Uterus (tissue), 4 donors: ENCODE results near the gene CNTN6. TPM values are rescaled to one million over a fixed set of nuclear protein-coding genes. Genes with fewer than 3 reads are reported as not detected.

Experiments used
- DNase-seq, 2 donors: peaks; one replicate each; pipeline ENCODE4 v3.0.0-alpha.2; 2019 to 2020
- H3K27ac ChIP-seq, 2 donors: fragments of 200-600 bp; sonication (generic); 1 replicate in 1 of 2; 2 replicates in 1 of 2; pipeline ENCODE4 v1.5.1; 2016 to 2018
- H3K27me3 ChIP-seq, 2 donors: fragments of 200-600 bp; sonication (generic); one replicate each; pipeline ENCODE4 v1.5.1; 2018 to 2019; ENCODE audit warnings: control low read depth in 1 of 2
- H3K36me3 ChIP-seq, 2 donors: fragments of 200-600 bp; sonication (generic); one replicate each; pipeline ENCODE4 v1.5.1; 2019; ENCODE audit warnings: control low read depth in 1 of 2
- H3K4me1 ChIP-seq, 2 donors: fragments of 200-600 bp; sonication (generic); one replicate each; pipeline ENCODE4 v1.5.1; 2018 to 2019; ENCODE audit warnings: control low read depth in 1 of 2
- H3K4me3 ChIP-seq, 2 donors: fragments of 200-600 bp; sonication (generic); 1 replicate in 1 of 2; 2 replicates in 1 of 2; pipeline ENCODE4 v1.5.1; 2018 to 2019; ENCODE audit warnings: mild to moderate bottlenecking in 1 of 2
- H3K9me3 ChIP-seq, 2 donors: fragments of 200-600 bp; sonication (generic); one replicate each; pipeline ENCODE4 v1.5.1; 2019; ENCODE audit warnings: control low read depth in 1 of 2
- POLR2A ChIP-seq, 2 donors: fragments of 450-650 bp; IDR thresholded peaks; one replicate each; pipeline ENCODE4 v1.6.1; 2016; ENCODE audit warnings: antibody characterized with exemption in 2 of 2, mild to moderate bottlenecking in 1 of 2, moderate library complexity in 1 of 2
- intact Hi-C: fragments of 100-400 bp; cut with DNase I; formaldehyde crosslinking; loops from one replicate; pipeline ENCODE4 v1.15.1; 2023; ENCODE audit warnings: low total_unique reads
- total RNA-seq, 4 donors: library from RNA; depleted of rRNA in 3 of 4; stranded (reverse); fragments of >200 nt in 3 of 4; gene quantifications; one replicate each; pipeline versions ENCODE4 v1.1.0 to v1.2.4, GENCODE V29; 2014 to 2023
- TF ChIP-seq, protein P1 (sequence below), 4 experiments: fragments of 200-600 bp in 2 of 4; fragments of 450-650 bp in 2 of 4; sonication (generic) in 2 of 4; IDR thresholded peaks; one replicate each; pipeline ENCODE4 v1.5.1; 2016 to 2019; ENCODE audit warnings: antibody characterized with exemption in 4 of 4, mild to moderate bottlenecking in 2 of 4, moderate library complexity in 1 of 4
- donor health status: DM: yes; HTN: yes; CAD: no.

CNTN6 gene
- total RNA-seq, result 1 to 10 TPM in 1 of 4 donors, under 1 TPM in 1, not detected in 2; 0.21 to 2.7 TPM

- H3K9me3 ChIP-seq, result no peaks in the 10 kb centered on the region
- no peak for DNase-seq
- no peaks in the 10 kb centered on the region for H3K4me1 ChIP-seq
- TF ChIP-seq, protein P1, sequence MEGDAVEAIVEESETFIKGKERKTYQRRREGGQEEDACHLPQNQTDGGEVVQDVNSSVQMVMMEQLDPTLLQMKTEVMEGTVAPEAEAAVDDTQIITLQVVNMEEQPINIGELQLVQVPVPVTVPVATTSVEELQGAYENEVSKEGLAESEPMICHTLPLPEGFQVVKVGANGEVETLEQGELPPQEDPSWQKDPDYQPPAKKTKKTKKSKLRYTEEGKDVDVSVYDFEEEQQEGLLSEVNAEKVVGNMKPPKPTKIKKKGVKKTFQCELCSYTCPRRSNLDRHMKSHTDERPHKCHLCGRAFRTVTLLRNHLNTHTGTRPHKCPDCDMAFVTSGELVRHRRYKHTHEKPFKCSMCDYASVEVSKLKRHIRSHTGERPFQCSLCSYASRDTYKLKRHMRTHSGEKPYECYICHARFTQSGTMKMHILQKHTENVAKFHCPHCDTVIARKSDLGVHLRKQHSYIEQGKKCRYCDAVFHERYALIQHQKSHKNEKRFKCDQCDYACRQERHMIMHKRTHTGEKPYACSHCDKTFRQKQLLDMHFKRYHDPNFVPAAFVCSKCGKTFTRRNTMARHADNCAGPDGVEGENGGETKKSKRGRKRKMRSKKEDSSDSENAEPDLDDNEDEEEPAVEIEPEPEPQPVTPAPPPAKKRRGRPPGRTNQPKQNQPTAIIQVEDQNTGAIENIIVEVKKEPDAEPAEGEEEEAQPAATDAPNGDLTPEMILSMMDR (IDR thresholded peaks at IDR 0.05), result no peak
- TF ChIP-seq POLR2A (IDR thresholded peaks at IDR 0.05), result no peak
- no peak within 1 kb of the TSS for H3K27ac ChIP-seq
- H3K27me3 ChIP-seq, result no peaks in the 10 kb centered on the region
- H3K4me3 ChIP-seq, result no peak within 1 kb of the TSS
- intact Hi-C loops, result no loop called here
- H3K36me3 ChIP-seq, result no peaks in the 10 kb centered on the region
Observed at GRCh38 chr3:1092771-1093170, at the start of gene CNTN6. Gene CNTN6 (plus strand): TSS chr3:1093024. CDS start chr3:1148009, 54,985 bp downstream.

DNA sequence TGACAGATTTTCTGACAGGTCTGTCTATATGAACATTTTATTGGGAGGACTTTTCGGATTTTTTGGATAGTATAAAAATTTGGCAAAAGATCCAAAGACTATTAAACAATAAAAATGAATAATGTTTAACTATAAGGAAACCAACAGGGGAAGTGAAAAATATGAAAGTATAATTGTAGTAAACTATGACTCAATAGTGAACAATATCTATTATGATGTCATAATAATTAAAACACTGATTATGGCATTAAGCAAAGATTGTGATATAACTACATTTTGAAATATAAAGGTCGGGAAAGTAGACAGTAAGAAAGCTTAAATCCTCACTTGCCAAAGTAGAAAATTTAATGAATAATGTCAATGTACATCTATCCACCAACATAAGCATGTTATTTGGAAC is 44.3 kb upstream of the CNTN6 start:
- intact Hi-C loops, result no loop called here
- no peaks in the 10 kb centered on the region for H3K4me1 ChIP-seq
- H3K4me3 ChIP-seq, result no peak overlapping the region
- no peak for DNase-seq
- H3K9me3 ChIP-seq, result peaks cover 0 to 6% of the 10 kb centered on the region in 2 donors
- TF ChIP-seq, protein P1 (IDR thresholded peaks at IDR 0.05), result no peak
- TF ChIP-seq POLR2A (IDR thresholded peaks at IDR 0.05), result no peak
- no peak overlapping the region for H3K27ac ChIP-seq
- H3K36me3 ChIP-seq, result no peaks in the 10 kb centered on the region
- no peaks in the 10 kb centered on the region for H3K27me3 ChIP-seq

DNA sequence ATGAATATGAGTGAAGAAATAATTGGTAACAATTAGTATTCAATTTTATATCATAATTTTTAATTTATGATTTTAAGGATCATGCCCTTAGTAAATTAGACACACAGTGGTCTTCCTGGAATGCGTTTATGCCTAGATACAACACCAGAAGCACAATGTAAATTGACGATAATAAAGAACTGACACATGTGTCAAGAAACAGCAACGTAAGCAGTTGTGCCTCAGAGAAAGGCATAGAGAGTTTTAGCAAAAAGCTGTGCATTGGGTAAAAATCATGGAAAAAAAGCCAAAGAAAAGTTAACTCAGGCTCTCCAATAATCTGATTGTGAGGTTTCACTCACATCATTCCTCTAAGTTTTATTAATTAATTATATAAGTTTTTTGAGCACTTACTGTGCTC is 37.0 kb upstream of the CNTN6 start:
- Histone ChIP-seq H3K4me1 (no peaks in the 10 kb centered on the region), H3K27me3 (no peaks in the 10 kb centered on the region), H3K9me3 (no peaks in the 10 kb centered on the region), H3K4me3 (no peak overlapping the region), H3K36me3 (no peaks in the 10 kb centered on the region), H3K27ac (no peak overlapping the region)
- no peak for TF ChIP-seq POLR2A (IDR thresholded peaks at IDR 0.05)
- TF ChIP-seq, protein P1 (IDR thresholded peaks at IDR 0.05), result no peak
- intact Hi-C loops, result no loop called here
- no peak for DNase-seq

DNA sequence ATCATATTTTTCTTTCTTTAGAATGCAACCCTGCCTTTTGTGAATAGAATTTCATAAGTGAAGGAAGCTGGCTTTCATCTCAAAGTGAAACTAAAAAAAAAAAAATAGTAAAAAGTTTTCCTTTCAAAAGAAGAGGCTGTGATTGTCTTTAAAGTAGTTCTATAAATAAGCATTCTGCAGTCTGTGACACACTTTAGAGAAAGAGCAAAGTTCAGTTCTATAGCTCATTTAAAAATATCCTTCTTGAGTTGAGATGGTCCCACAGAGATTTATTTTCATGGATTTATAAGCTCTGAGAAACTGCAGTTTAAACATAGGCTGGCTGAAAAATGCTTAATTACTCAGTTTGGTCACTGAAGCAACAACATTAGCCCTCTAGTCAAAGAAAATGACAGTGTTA is 36.1 kb upstream of the CNTN6 start:
- intact Hi-C loops, result no loop called here
- Histone ChIP-seq H3K27me3 (no peaks in the 10 kb centered on the region), H3K9me3 (no peaks in the 10 kb centered on the region), H3K27ac (no peak overlapping the region), H3K4me1 (no peaks in the 10 kb centered on the region), H3K36me3 (no peaks in the 10 kb centered on the region), H3K4me3 (no peak overlapping the region)
- no peak for DNase-seq
- no peak for TF ChIP-seq POLR2A (IDR thresholded peaks at IDR 0.05)
- TF ChIP-seq, protein P1 (IDR thresholded peaks at IDR 0.05), result no peak

DNA sequence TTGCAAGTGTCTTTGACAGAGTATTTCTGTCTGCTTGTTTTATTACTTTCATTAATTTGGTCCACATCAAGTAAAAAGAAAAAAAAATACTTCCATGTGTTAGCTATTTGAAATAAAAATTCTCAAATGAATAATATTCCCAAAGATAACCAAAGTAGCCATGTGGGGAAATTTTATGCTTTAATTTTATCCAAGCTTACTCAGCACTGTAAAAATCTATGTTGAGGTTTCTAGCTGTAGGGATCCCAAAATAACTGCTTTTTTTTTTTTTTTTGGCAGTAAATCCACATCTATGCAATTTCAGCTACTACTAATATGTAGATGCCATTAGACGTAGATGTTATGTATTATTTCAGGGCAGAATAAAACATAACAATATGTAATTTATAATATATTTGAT is 35.4 kb upstream of the CNTN6 start:
- Histone ChIP-seq H3K9me3 (no peaks in the 10 kb centered on the region), H3K27me3 (no peaks in the 10 kb centered on the region), H3K4me3 (no peak overlapping the region), H3K27ac (no peak overlapping the region), H3K4me1 (no peaks in the 10 kb centered on the region), H3K36me3 (no peaks in the 10 kb centered on the region)
- no peak for DNase-seq
- TF ChIP-seq, protein P1 (IDR thresholded peaks at IDR 0.05), result no peak
- no peak for TF ChIP-seq POLR2A (IDR thresholded peaks at IDR 0.05)
- intact Hi-C loops, result no loop called here
